GM10266 (cell line): ENCODE measurements around the gene MIB2.

Source experiments
- DNase-seq: peaks from one replicate; pipeline ENCODE4 v3.0.0; 2012; ENCODE audit errors: extremely low spot score
- TF ChIP-seq, protein P1 (sequence below): IDR thresholded peaks from 2 replicates; pipeline ENCODE4 v1.5.1; 2012; ENCODE audit warnings: mild to moderate bottlenecking, low read depth; ENCODE audit not compliant: control insufficient read depth, insufficient read depth; ENCODE audit errors: missing control alignments

MIB2 gene

DNA sequence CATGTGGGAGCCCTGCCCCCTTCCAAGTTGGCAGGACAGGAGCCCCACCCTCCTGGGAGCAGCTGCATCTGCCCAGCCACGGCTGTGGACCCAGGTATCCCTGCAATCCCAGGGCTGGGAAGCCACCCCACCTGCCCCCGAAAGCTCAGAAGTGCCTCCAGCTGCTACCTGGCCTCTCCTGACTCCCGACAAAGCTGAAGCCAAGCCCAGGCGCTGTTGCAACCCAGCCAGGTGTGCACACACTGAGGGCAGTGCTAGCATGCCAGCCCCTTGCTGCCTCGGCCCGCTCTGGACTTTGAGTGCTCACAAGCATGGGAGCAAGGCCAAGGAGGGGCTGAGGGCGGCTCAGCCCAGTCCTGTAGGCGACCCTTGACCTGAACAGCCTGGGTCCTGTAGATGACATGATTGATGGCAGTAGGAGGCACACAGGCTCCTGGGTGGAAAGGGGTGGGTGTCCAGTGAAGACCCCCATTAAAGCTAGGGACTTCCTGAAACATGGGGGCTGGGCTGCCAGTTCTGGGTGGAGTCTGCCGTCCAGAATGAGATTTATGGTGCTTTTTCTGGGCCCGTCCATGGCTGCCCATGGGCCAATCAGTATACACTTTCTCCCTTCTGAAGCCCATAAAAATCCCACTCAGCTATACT, 37.8 kb upstream of the MIB2 start:
- no peak for DNase-seq
- TF ChIP-seq, protein P1, sequence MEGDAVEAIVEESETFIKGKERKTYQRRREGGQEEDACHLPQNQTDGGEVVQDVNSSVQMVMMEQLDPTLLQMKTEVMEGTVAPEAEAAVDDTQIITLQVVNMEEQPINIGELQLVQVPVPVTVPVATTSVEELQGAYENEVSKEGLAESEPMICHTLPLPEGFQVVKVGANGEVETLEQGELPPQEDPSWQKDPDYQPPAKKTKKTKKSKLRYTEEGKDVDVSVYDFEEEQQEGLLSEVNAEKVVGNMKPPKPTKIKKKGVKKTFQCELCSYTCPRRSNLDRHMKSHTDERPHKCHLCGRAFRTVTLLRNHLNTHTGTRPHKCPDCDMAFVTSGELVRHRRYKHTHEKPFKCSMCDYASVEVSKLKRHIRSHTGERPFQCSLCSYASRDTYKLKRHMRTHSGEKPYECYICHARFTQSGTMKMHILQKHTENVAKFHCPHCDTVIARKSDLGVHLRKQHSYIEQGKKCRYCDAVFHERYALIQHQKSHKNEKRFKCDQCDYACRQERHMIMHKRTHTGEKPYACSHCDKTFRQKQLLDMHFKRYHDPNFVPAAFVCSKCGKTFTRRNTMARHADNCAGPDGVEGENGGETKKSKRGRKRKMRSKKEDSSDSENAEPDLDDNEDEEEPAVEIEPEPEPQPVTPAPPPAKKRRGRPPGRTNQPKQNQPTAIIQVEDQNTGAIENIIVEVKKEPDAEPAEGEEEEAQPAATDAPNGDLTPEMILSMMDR, result no peak

DNA sequence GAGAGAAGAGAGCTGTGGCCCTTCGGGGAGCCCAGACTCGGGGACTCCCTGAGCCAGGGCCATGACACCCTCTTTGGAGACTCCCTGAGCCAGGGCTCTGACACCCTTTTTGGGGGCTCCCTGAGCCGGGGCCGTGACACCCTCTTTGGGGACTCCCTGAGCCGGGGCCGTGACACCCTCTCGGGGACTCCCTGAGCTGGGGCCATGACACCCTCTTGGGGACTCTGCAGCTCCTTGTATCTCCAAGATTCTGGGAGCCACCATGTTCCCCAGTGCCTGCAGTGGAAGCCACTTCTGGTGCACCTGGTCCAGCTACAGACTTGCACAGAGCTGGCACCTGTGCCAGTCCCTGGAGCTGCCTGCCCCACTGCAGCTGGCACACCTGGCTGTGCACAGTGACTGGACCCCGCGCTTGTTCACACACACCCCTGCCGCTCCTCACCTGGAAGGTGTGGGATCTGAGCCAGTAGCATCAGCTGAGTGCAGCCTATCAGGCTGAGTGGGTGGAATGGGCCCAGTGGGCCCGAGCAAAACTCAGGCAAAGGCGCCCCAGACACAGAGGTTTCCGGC, 36.8 kb upstream of the MIB2 start:
- no peak for DNase-seq
- TF ChIP-seq, protein P1, result no peak

DNA sequence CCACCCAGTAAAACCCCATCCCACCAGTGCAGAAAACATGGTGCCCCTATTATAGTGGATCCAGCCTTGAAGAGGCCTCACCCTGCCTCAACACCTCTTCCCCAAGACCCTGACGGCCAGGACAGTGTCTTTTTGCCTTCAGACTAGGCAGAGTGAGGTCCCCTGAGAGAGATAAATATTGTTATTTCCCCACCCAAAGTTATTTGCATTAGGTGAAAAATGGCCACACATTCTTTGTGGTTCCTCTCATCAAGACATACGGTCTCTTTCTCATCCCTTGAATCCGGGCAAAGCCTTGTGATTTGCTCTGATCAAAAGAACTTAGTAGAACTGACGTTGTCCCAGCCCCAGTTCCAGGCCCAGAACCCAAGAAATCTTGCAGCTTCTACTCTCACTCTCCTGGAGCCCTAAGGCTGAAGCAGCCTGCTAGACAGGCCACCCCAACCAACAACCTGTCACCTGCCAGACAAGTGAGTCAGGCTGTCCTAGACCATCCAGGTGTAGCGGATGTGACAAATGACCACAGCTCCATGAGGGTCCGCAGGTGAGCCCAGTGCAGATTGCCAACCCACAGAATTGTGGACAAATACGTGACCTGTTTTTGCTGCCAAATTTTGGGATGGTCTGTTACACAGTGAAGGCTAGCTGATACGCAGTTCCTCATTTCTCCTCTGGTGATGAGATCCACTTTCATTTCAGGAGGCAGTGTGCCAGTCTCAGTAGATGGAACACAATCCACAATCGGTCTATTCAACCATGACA, 32.5 kb upstream of the MIB2 start:
- TF ChIP-seq, protein P1, result no peak
- no peak for DNase-seq

DNA sequence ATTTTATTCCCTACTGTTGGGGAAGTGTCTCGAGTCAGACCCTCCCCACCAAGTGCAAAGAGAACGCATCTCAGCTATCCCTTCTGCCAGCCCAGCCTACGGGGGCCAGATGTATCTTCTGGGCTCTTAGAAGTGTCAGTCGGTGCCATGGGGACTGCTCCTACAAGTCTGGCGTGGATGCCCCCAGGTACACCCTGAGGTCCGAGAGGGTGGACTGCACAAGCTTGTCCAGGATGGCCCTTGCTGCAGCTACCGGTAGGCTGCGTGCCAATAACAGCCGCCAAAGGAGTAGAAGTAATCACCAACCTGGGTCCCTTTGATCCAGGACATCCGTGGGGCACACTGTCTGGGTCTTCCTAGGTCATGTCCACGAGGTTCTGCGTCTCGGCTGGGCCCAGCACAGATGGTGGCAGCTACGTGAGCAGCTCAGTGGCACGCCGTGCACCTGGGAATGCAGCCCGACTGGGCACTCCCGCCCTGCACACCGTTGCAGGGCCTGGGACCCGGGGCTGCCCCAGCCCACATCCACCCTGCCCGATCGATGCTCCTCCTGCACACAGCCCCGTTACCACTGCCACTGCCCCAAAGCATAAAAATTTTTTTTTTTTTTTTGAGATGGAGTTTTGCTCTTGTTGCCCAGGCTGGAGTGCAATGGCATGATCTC, 31.8 kb upstream of the MIB2 start:
- TF ChIP-seq, protein P1, result no peak
- DNase-seq, result no peak

DNA sequence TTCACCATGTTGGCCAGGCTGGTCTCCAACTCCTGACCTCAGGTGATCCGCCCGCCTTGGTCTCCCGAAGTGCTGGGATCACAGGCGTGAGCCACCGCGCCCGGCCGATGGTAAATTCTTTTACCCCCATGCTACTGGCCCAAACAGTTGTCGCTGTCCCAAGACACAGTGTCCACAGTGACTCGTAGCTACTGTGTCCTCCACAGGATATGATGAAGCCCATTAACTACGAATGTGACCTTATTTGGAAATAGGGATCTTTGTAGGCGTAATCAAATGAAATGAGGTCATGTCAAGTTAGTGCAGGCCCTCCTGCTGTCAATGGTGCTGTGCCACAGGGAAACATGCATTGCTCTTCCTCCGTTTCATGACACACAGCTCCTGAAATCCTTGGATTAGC, 23.8 kb upstream of the MIB2 start:
- no peak for DNase-seq
- TF ChIP-seq, protein P1, result no peak

DNA sequence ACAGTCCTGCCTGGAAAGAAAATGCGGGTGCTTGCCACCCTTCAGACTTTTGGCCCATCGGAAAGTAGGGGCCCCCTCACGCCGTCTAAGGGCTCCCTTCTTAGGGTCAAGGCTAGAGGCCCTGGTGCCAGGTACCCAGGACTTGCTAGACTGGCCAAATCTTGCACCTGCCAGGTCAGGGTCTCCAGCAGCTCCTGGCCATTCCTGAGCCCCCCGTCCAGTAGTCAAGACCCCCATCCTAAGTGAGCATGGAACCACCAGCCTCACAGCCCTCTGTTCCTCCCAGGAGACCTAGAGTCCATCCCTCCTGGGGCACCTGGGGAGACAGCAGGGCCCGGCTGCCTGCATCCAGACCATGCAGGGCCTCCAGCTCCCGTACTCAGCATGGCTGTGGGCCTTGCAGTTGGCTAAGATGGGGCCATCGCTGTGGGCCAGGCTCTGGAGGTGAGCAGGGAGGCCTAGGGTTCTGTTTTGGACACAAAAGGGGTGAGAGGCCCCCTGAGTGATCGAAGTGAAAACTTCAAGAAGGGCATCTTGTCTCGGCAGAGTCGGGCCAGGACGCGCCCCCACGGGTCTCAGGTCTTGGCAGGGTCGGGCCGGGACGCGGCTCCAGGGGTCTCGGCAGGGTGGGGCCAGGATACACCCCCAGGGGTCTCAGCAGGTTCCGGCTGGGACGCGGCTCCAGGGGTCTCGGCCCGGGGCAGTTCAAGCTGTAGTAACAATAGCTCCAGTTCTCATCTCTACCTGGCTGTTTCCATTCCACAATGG, 21.3 kb upstream of the MIB2 start:
- no peak for DNase-seq
- TF ChIP-seq, protein P1, result no peak
